NCI-H128 (cell line): ENCODE data around the gene USP47.

ENCODE experiments used
- DNase-seq: peaks from one replicate; lab custom pipeline; 2025; ENCODE audit not compliant: unreplicated experiment; lab: John Stamatoyannopoulos, UW

Gene USP47

DNA sequence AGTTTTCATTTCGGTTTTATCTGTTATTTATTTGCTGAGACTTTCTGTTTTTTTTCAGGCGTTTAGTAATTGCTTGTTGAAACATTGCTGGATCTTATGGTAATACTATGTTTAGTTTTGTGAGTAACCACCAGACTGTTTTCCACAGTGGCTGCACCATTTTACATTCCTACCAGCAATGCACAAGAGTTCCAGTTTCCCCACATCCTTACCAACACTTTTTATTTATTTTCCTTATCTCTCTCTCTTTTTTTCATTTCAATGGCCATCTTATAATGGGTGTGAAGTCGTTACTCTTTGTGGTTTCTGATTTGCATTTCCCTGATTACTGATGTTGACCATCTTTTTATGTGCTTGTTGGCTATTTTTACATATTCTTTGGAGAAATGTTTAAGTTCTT lies 23.7 kb downstream of the USP47 start:
- no peak for DNase-seq

DNA sequence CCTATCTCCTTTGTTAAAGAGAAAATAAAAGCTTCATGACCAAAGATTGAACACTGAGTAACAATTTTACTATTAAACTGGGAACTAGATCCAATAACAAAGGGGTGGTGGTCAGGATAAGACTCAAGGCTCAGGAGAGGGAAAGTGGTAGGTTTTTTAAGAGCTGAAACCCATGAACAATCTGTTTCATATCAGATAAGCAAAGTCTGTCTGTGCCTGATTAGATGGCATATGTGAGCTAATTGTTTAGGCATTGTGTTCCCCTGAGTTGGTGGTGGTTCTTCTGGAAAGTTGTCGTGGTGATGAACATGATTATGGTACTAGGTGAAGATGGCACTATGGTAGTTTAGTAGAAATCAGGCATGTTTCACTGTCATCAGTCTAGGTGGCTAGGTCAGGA lies 24.4 kb downstream of the USP47 start:
- DNase-seq: no peak

DNA sequence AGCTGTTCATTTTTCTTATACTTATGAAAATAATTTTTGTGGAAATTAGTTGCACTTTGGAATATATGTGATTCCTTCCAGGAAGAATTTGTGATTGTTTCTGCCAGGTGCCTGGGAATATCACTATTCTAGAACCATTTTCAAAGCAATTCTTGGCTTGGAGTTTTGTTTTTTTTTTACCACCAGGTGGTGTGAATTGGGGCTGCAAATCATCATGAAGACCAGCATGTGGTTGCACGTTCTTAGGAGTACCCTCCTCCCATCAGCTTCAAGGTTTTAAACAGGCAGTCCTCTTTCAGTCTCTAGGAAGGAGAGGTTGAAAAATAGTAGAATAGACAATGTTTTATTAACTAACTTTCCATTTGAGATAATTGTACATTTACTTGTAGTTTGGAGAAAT lies 25.9 kb downstream of the USP47 start:
- DNase-seq: no peak

DNA sequence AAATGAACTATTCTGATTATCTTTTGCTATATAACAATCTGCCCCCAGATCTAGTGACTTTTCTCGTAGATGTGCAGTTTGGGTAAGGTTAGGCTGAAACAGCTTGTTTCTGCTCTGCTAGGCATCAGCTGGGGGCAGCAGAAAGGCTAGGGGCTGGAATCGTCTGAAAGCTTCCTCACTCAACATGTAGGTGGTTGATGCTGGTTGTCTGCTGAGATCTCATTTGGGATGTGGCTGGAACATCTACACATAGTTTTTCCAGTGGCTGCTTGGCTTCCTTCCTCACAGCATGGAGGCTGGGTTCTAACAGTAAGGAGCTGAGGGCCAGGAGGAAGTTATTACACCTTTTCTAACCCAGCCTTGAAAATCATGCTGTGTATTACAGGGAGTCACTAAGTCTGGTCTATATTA lies 30.2 kb downstream of the USP47 start:
- no peak for DNase-seq

DNA sequence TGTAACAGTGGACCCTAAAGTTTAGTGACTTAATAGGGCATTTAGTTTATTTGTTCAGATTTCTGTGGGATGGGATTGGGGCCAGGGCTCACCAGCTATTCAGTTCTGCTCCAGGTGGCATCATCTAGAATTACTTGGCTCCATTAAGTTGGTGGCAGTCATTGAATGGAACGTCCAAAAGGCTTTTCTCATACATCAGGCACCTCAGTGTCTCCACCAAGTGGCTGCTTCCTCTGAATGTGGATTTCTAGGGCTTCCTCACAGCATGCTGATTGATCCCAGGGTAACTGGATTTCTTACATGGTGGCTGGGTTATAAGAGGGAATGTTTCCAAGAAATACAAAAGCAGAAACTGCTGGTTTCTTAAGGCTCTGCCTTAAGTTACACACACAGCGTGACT lies 34.7 kb downstream of the USP47 start:
- no peak for DNase-seq

DNA sequence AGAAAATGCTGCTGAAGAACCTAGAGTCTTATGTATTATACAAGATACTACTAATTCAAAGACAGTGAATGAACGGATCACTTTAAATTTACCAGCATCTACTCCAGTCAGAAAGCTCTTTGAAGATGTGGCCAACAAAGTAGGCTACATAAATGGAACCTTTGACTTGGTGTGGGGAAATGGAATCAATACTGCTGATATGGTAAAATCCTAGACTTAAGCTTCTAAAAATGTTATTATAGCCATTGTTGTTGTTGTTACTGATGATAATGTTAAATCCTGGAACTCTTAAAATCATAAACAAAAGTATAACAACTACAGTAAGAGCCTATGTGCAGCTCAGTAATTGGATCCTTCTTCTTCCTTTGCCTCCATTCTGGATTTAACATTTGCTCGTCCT lies 38.4 kb downstream of the USP47 start:
- DNase-seq: no peak

DNA sequence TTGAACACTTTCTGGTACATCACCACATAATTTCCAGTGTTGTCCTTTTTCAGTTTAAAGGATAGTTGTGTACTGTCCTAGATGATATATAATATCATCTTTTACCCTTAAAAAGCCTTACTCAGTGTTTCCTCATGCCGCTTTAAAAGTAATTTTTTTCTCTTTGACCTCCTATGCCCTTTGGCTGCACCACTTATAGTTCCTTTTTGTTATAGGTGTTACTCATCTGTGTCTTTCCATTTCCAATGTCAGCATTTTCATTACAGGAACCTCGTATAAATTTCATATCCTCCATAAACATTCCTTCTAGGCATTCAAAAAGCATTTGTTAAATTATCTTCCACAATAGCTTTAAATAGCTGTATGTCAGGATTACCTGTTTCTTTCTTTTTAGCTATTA lies 40.8 kb downstream of the USP47 start:
- no peak for DNase-seq

DNA sequence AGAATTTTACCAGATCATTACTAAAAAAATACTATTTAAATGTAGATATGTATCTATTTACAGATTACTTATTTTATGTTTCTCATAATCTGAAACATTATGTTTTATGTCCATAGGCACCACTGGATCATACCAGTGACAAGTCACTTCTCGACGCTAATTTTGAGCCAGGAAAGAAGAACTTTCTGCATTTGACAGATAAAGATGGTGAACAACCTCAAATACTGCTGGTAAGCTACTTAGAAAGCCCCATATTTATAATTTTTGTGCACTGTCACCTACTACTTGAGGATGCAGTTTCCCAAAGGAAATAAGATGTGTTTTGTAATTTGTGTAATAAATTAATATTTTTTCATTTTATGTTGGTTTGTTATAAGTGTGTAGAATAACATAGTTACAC lies 42.6 kb downstream of the USP47 start:
- no peak for DNase-seq

DNA sequence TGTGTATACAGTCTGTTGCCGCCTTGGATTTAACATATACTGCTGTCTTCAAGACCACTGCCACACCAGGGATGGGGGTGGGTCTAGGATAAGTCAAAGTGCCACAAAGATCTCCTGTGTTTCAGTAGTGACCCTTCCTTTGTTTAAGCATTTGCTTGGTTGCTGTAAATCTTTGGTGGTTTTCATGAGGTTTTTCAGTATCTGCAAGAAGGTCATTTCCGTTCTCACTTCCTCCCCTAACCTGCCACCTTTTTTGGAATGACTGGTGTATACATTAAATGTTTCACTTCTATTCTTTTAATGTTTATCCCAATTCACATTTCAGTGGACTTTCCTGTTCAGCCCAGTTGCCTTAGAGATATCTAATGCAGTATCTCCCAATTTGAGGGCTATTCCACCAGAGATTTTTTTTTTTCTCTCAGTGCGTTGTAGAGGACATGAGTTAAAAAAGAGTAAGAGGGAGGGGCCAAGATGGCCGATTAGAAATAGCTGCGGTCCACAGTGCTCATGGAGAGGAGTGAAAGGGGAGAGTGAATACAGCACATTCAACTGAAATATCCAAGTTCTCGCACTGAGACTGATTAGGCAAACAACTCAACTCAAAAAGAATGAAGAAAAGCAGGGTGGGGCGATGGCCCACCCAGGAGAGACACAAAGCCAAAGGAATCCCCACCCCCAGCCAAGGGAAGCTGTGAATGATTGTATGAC lies 43.2 kb downstream of the USP47 start:
- DNase-seq: no peak

DNA sequence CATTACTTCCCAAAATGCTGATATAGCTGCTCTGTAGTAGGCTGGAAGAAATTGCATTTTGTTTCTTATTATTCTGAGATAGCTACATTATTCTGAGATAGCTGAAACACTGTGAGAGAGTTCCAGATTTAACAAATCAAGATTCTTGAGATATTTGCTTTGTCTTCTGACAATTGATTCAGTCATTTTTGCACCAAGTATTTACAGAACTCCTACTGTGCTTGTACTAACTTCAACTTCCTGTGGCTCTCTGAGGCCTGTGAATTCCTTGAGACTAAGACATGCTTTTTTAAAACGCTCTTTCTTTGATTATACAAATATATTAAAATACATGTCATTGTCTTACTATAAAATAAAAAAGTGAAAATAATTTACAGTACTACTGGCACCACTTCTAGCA lies 52.7 kb downstream of the USP47 start:
- no peak for DNase-seq

DNA sequence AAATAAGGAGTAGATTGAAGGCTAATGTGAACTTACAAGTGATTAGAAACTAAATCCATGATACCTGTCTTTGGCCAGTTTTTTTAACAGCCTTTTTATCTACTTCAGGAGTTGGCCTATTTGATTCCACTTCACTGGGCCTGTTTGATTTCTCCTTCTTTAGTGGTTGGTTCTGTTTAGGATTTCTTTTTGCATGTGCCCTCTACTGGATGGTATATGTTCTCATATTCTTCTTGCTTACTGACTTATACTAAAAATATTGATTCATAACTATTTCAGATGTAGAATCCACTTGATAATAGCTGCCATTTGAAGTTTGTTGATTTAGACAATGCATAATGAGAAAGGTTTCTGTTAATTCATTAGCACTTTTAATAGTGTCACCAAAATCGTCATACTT lies 53.9 kb downstream of the USP47 start:
- DNase-seq: no peak

DNA sequence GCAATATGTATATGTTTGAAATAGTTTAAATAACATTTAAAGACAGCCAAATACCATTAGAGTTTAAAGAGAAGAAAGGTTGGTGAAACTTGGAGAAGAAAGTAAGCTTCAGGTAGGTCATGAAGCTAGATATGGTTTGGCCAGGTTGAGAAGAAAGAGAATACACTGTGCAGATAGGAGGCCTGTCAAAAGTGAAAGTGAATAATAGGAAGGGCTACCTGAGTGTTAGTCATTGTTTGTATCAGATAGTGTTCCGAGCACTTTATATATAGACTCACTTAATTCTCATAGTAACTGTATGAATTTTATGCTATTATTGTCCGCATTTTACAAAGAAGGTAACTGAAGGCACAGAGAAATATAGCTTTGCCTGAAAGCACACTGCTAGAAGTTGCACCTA lies 56.9 kb downstream of the USP47 start:
- DNase-seq: no peak

DNA sequence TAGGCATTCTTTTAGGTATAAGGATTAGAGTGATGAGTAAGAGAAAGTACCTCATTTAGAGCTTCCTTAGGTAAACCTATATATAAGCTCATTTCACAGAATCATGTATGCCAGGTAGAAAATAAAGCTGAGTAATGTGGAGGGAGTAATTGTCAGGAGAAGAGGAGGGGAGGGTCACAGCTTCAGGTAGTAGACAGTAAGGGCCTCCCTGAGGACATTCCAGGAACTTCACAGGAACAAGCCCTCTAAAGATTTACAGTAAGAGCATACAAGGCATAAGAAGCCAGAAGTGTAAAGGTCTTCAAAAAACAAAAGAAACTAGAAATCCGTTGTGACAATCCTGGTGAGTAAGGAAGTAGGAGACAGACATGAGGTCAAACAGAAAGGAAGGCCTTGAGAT lies 57.6 kb downstream of the USP47 start:
- no peak for DNase-seq

DNA sequence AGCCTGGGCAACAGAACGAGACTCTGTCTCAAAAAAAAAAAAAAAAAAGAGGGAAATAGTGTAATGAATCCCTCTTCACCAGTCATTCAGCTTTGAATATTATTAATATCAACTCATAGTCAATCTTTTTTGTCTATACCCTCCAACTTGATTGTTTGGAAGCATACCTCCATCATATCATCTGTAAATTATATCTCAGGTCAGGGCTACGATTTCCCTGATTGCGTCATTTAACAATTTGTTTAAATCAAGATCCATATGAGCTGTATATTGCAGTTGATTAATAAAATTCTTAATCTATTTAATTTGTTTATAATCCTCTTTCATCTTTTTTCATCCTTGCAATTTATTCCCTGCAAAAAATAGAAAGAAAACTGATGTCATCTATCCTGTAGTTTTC lies 60.2 kb downstream of the USP47 start:
- DNase-seq: no peak

DNA sequence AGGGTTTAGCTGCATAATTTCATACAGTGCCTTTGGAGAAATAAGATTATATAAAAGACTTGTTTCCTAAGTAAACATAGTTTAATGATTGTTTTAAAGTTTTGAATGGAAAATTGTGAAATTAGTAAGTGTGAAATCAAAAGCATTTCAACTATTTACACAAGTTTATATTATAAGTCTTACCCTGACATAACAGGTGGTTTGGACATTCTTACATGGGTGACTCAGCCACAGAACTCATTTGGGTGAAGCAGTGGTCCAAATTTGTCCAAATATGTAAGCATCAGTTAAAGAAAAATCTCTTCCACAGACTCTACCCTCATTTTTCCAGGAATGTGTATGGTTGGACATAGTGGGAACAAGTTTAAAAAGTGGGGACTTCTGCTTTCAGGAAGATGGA lies 68.0 kb downstream of the USP47 start:
- DNase-seq: no peak

DNA sequence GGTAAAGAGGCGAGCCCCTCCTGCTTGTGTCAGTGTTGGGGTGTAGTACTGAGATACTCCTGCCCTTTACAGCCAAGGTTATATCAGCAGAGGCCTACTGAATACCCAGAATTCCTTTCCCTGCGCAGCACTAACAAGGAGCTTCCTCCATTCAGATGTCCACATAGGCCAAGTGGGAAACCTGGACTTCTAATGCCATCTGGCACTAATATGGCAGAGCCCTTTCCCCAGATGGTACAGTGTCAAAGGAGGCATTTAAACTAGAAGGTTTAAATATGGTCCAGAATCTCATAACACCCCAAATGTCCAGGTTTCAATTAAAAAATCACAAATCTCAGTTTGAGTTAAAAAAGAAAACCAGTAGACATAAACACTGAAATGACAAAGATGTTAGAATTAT lies 68.8 kb downstream of the USP47 start:
- DNase-seq: no peak

DNA sequence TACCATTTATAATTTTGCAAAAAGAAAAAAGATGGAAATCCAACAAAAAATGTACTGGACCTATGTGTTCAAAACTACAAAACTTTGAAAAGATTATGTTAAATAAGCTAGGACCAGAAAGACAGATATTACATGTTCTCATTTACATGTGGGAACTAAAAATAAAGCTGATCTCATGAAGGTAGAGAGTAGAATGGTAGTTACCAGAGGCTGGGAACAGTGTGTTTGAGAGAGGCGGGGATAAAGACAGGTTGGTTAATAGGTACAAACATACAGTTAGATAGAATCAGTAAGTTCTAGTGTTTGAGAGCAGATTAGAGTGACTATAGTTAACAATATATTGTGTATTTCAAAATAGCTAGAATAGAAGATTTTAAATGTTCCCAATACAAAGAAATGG lies 71.6 kb downstream of the USP47 start:
- no peak for DNase-seq

DNA sequence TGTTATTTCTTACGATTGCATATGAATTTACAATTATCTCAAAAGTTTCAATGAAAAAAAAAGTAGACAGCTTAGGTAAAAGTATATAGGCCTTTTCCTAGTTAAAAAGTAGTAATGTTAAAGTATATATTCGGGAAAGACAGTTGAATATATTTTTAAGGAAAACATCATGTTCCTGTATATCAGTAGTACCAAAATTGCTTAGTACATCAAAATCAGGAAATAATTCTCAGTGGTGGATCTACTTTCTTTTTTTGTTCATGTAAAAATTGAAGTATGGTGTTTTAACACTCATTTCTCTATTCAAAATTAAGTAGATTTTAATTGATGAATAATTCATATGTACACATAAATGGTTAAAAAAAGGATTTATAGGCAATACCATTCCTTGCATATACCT lies 73.9 kb downstream of the USP47 start:
- no peak for DNase-seq

DNA sequence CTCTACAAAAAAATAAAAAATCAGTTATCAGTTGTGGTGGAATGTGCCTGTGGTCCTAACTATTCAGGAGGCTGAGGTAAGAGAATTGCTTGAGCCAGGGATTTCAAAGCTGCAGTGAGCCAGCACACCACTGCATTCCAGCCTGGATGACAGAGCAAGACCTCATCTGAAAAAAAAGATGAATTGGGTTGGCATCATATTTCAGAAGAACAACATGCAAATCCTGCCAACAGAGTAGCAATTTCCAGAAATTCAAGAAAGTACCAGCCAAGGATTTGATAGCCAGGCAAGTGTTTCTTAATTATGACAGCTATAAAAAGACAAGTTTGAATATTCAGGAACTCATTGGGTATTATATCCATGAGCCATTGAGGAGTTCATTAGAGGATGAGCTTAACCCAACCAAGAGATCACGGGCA lies 75.2 kb downstream of the USP47 start:
- DNase-seq: no peak

DNA sequence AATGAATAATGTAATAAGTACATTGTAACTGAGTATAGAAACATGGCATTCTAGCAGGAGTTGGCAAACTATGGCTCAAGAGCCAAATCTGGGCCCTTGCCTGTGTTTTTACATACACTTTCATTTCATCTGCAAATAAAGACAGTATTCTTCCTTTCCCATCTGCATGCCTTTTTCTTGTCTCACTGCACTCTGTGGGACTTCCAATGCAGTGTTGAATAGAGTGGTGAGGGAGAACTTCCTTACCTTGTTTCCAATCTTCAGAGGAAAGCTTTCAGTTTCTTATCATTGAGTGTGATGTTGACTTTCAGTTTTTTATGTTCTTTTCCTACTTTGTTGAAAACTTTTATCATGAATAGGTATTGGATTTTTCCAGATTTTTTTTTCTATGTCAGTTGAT lies 82.1 kb downstream of the USP47 start:
- no peak for DNase-seq

DNA sequence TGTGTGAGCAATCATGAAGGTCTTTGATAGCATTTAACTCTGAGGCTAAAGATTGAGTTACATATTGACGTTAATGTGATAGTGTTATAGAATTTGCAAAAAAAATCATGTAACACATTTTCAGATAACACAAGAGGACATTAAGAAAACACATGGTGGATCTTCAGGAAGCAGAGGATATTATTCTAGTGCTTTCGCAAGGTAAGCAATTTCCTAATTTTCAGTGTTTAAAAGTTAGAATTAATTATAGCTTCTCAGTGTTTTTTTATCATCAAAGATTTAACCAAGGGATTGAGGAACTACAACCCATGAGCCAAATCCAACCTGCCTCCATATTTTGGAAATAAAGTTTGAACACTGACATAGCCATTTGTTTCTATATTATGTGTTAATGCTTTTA lies 88.1 kb downstream of the USP47 start:
- DNase-seq: no peak

DNA sequence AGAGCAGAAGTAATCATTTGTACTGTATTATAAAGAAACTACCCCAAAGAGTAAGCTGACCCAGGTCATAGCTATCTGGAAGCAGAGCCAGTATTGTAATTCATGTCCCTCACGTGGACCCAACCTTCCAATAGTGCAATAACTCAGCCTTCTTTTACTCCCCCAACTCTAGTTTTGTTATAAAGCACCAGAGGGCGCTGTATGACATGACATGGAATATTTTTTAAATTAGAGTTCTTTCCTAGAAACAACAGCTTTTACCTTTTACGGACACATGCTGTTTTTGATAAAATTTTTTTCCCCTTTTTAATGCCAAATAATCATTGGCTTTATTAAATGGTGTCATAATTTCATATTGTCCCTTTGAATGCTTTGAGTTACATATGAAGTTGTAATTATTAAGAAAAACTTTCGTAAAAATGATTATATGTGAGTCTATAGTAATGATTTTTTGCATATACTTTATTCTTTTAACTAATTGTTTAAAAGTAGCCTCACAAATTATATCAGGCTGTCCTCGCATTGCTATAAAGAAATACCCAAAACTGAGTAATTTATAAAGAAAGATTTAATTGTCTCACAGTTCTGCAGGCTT lies 89.8 kb downstream of the USP47 start:
- no peak for DNase-seq

DNA sequence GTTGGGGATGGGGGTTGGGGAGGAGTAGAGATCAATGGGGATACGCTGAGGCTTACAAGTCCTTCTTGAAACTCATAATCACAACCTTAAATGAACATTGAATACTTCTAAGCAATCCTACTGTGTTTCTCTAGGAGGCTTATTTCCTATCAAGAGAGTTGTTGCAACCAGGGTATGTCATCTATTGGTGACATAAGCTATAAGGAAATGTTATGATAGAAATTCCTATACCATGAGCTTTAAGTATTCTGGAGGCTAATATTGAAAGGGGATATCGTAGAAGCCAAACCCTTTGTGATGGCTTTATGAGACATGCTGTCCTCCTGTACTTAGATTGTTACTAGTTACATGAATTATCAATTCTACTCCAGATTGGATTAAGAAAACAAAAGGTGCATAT lies 93.8 kb downstream of the USP47 start:
- no peak for DNase-seq
